Panc1 (cell line): Measurements from ENCODE around the gene NEUROG1. TPM values are rescaled to one million over a fixed set of nuclear protein-coding genes. Genes with fewer than 3 reads are reported as not detected.

Experiments
- ATAC-seq: fragments of 200-7000 bp; cut with Tn5 transposase; 2 replicates; pipeline ENCODE4 v1.9.1; 2020; ENCODE audit warnings: mild to moderate bottlenecking, moderate library complexity
- BruUV-seq: library from RNA; stranded (reverse); fragments of 400-500 nt; replicated peaks from 2 replicates; lab custom pipeline; 2021; lab: Mats Ljungman, UMichigan
- CTCF ChIA-PET: fragments of 300-600 bp; sonication (Branson Sonifier 250); formaldehyde crosslinking; loops from one replicate; lab custom pipeline; 2022; ENCODE audit warnings: antibody characterized with exemption; lab: Charles Lee
- POLR2A ChIA-PET: fragments of 300-600 bp; sonication (Branson Sonifier 250); formaldehyde crosslinking; loops from one replicate; lab custom pipeline; 2022; ENCODE audit warnings: antibody characterized with exemption; lab: Charles Lee
- DNase-seq: peaks from one replicate; pipeline ENCODE4 v3.0.0-alpha.2; 2010; ENCODE audit warnings: low read depth, low spot score
- H3K27ac ChIP-seq: 2 replicates; pipeline ENCODE4 v1.5.1; 2011; ENCODE audit warnings: mild to moderate bottlenecking, low read length, inconsistent platforms
- H3K27me3 ChIP-seq: fragments of 200-500 bp; sonication (Bioruptor generic); 2 replicates; pipeline ENCODE4 v1.6.0; 2014; ENCODE audit warnings: low read length, inconsistent platforms; ENCODE audit not compliant: control insufficient read depth, insufficient read depth
- H3K36me3 ChIP-seq: fragments of 200-500 bp; sonication (Bioruptor generic); 2 replicates; pipeline ENCODE4 v1.5.1; 2014; ENCODE audit warnings: inconsistent platforms, mild to moderate bottlenecking, low read length, moderate library complexity; ENCODE audit not compliant: control insufficient read depth, insufficient read depth
- H3K4me1 ChIP-seq: 2 replicates; pipeline ENCODE4 v1.5.1; 2011; ENCODE audit warnings: inconsistent platforms, mild to moderate bottlenecking, low read length, moderate library complexity; ENCODE audit not compliant: control insufficient read depth, insufficient read depth
- H3K4me3 ChIP-seq, 2 experiments: 2 replicates each; pipeline ENCODE4 v1.5.1; 2011 to 2012; ENCODE audit warnings: low read depth in 2 of 2, low read length in 2 of 2, mild to moderate bottlenecking in 2 of 2, inconsistent platforms in 1 of 2, moderate library complexity in 1 of 2
- H3K9me3 ChIP-seq: fragments of 200-500 bp; sonication (Bioruptor generic); 2 replicates; pipeline ENCODE4 v1.5.1; 2014; ENCODE audit warnings: low read depth, mild to moderate bottlenecking, inconsistent platforms, low read length, moderate library complexity; ENCODE audit not compliant: control insufficient read depth, insufficient read depth
- CTCF ChIP-seq: fragments of 450-650 bp; IDR thresholded peaks from 2 replicates; pipeline ENCODE4 v1.5.1; 2017; ENCODE audit warnings: mild to moderate bottlenecking
- POLR2AphosphoS5 ChIP-seq: IDR thresholded peaks from 2 replicates; pipeline ENCODE4 v1.6.1; 2012; ENCODE audit warnings: mild to moderate bottlenecking, low read depth, low read length, moderate library complexity
- REST ChIP-seq, 2 experiments: IDR thresholded peaks; 2 replicates each; pipeline ENCODE4 v1.6.1; 2011 to 2012; ENCODE audit warnings: low read depth in 2 of 2, control low read depth in 1 of 2, low read length in 1 of 2, mild to moderate bottlenecking in 1 of 2, moderate library complexity in 1 of 2; ENCODE audit not compliant: insufficient read depth in 1 of 2
- SIN3A ChIP-seq: IDR thresholded peaks from 2 replicates; pipeline ENCODE4 v1.6.1; 2012; ENCODE audit warnings: low read depth, mild to moderate bottlenecking, low read length, moderate library complexity, borderline replicate concordance; ENCODE audit not compliant: insufficient read depth
- TCF7L2 ChIP-seq: IDR thresholded peaks from 2 replicates; pipeline ENCODE4 v1.6.1; 2011; ENCODE audit warnings: mild to moderate bottlenecking, low read depth, low read length, inconsistent platforms
- in situ Hi-C: cut with HindIII; loops from 2 replicates; pipeline ENCODE4 v1.10.0; 2016; ENCODE audit warnings: low sequenced_read_pairs, low pct_unique_long_range_greater_than_20kb
- intact Hi-C: fragments of 100-400 bp; cut with micrococcal nuclease; formaldehyde crosslinking; loops from one replicate; pipeline ENCODE4 v1.10.0; 2022; ENCODE audit not compliant: unreplicated experiment
- total RNA-seq: library from RNA; stranded (reverse); gene quantifications from one replicate; pipeline ENCODE4 v1.2.1, GENCODE V29; 2021; ENCODE audit not compliant: unreplicated experiment

NEUROG1 gene
- total RNA-seq, 1 experiment from 2014 or later = not detected

DNA sequence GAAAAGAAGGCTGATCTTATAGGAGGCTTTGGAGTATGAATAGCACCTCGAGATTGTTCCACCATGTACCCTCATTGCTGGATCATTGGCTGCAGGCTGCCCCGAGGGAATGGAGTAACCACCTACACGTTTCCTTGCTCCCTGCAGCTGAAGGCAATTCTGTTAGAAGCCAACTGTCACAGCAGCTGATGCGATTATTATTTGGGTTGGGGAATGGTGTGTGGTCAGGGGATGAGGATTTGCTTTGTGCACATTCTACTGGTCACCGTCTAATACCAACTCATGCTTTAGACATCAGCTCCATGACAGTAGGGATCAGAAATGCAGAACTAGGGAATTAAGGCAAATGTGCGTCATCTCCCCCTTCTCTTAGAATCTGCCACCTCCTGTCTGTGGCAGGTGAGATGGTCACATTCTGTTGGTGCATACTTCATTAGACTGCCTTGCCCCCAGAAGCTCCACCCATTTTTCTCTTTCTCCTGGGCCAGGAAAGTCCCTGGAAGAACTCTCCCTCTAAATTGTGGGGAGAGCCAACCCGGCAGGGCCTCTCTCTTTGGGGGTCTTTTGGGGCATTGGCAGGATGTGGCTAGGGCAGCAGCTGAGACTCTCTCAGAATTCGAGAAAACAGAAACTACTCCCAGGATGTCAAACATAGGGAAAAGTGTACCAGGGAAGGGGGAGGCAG lies 32.8 kb downstream of the NEUROG1 start:
- TF ChIP-seq SIN3A = no peak
- TF ChIP-seq CTCF = no peak
- no peaks in the 10 kb centered on the region for H3K9me3 ChIP-seq
- BruUV-seq = no TSS peak
- POLR2A ChIA-PET = no interaction called here
- intact Hi-C loops (no loop called here), in situ Hi-C loops (no loop called here)
- H3K4me3 ChIP-seq = no peak overlapping the region
- DNase-seq (no peak), ATAC-seq (no peak)
- H3K27ac ChIP-seq = no peak overlapping the region
- H3K27me3 ChIP-seq = peaks cover 4% of the 10 kb centered on the region; the same call in 1 of the 2 replicates
- CTCF ChIA-PET = no interaction called here
- H3K4me1 ChIP-seq = no peaks in the 10 kb centered on the region
- no peaks in the 10 kb centered on the region for H3K36me3 ChIP-seq

GRCh38 chr5:135501965-135502364 lies 33.8 kb downstream of the NEUROG1 start:
- no peaks in the 10 kb centered on the region for H3K36me3 ChIP-seq
- ChIA-PET CTCF (no interaction called here), POLR2A (no interaction called here)
- no peak for ATAC-seq
- BruUV-seq = no TSS peak
- no peaks in the 10 kb centered on the region for H3K9me3 ChIP-seq
- DNase-seq = no peak
- no peak for TF ChIP-seq TCF7L2
- TF ChIP-seq SIN3A = no peak
- TF ChIP-seq CTCF = no peak
- no peak for TF ChIP-seq POLR2AphosphoS5
- TF ChIP-seq REST (IDR thresholded peaks at IDR 0.05; ENCODE audit: insufficient read depth in 1 of 2, low read depth in 2 of 2, low read length in 1 of 2) = no peak
- no peak overlapping the region for H3K27ac ChIP-seq
- intact Hi-C loops = no loop called here
- H3K27me3 ChIP-seq = peaks cover 7% of the 10 kb centered on the region
- in situ Hi-C loops = no loop called here
- H3K4me3 ChIP-seq = no peak overlapping the region
- no peaks in the 10 kb centered on the region for H3K4me1 ChIP-seq
